Upper lobe of left lung (tissue), 4 donors: ENCODE measurements around the gene SOHLH2.

ENCODE experiments used
- EP300 ChIP-seq, 4 donors: sonication (generic); formaldehyde crosslinking; IDR thresholded peaks; one replicate each; pipeline ENCODE4 v1.5.1; 2017; ENCODE audit warnings: antibody characterized with exemption in 4 of 4, control low read depth in 2 of 4
- POLR2A ChIP-seq, 4 donors: fragments of 450-650 bp; IDR thresholded peaks; one replicate each; pipeline ENCODE4 v1.5.1; 2016 to 2017; ENCODE audit warnings: antibody characterized with exemption in 4 of 4, mild to moderate bottlenecking in 2 of 4
- POLR2AphosphoS5 ChIP-seq, 2 donors: sonication (generic); formaldehyde crosslinking; IDR thresholded peaks; one replicate each; pipeline ENCODE4 v1.5.1; 2017; ENCODE audit warnings: antibody characterized with exemption in 2 of 2
- TF ChIP-seq, protein P1 (sequence below), 6 experiments: fragments of 450-650 bp in 4 of 6; fragments of 200-600 bp in 2 of 6; sonication (generic) in 2 of 6; IDR thresholded peaks; one replicate each; pipeline ENCODE4 v1.5.1; 2016 to 2019; ENCODE audit warnings: antibody characterized with exemption in 6 of 6

DNA sequence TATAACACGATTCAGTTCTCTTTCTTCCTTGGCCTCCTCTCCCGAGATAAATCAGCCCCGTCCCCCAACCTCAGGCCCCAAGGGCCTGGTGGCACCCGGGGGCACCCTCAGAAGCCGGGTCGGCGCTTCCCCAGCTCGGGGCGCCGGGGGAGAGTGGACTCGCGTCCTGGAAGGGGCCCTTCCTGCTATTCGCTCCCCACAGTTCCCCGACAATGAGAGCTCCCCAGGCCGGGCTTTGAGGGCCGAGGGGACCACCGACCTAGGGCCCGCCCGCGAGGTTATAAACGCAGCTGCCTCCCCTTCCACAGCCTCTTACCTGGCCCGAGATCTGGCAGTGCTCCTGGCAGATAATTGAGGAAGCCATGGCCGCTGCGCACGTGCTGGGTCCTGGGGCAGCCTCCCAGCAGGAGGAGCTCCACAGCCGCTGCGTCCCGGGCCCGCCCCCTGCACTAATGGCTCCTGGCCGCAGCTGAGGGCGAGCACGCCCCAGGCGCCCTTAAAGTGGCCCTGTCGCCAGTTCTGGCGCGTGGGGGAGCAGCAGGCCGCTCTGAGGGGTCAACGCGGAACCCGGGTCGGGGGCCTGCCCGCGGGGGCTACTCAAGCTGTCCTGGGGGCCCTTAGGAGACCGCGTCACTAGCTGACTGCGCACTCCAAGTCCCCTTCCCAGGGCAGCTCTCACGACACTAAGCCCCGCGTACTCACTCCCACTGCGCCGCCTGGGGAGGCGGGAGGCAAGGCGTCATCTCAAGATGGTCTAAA lies at the start of gene SOHLH2:
- TF ChIP-seq, protein P1, sequence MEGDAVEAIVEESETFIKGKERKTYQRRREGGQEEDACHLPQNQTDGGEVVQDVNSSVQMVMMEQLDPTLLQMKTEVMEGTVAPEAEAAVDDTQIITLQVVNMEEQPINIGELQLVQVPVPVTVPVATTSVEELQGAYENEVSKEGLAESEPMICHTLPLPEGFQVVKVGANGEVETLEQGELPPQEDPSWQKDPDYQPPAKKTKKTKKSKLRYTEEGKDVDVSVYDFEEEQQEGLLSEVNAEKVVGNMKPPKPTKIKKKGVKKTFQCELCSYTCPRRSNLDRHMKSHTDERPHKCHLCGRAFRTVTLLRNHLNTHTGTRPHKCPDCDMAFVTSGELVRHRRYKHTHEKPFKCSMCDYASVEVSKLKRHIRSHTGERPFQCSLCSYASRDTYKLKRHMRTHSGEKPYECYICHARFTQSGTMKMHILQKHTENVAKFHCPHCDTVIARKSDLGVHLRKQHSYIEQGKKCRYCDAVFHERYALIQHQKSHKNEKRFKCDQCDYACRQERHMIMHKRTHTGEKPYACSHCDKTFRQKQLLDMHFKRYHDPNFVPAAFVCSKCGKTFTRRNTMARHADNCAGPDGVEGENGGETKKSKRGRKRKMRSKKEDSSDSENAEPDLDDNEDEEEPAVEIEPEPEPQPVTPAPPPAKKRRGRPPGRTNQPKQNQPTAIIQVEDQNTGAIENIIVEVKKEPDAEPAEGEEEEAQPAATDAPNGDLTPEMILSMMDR (IDR thresholded peaks at IDR 0.05) = no peak
- TF ChIP-seq POLR2AphosphoS5 (IDR thresholded peaks at IDR 0.05) (no peak), EP300 (IDR thresholded peaks at IDR 0.05) (no peak), POLR2A (IDR thresholded peaks at IDR 0.05) (no peak)
